NCI-H1092 treated with DMSO at 0.1 percent for 48 hours (cell line): ENCODE data around the gene OR56B1.

Source experiments
- DNase-seq: peaks from one replicate; lab custom pipeline; 2025; lab: John Stamatoyannopoulos, UW

Gene OR56B1

DNA sequence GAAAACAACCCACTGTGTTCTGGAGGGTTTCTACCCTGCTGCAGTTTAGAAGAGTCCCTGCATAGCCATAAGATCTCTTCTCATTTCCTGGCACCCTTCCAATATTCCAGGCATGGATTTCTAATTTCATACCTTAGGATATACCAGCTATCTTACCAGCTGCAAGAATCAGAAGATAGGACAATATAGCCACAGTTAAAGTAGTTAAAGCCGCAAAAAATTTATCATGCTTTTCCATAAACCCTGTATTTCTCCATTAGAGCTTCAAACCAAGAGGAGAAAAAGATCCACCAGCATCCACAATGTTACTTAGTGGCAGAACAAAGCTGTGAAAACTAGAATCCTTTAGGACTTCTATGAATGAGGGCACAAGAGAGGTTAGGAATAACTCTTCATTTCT is 8.6 kb upstream of the OR56B1 start:
- DNase-seq, result no peak

GRCh38 chr11:5737091-5737490 is 843 bp downstream of the OR56B1 start:
- no peak for DNase-seq

DNA sequence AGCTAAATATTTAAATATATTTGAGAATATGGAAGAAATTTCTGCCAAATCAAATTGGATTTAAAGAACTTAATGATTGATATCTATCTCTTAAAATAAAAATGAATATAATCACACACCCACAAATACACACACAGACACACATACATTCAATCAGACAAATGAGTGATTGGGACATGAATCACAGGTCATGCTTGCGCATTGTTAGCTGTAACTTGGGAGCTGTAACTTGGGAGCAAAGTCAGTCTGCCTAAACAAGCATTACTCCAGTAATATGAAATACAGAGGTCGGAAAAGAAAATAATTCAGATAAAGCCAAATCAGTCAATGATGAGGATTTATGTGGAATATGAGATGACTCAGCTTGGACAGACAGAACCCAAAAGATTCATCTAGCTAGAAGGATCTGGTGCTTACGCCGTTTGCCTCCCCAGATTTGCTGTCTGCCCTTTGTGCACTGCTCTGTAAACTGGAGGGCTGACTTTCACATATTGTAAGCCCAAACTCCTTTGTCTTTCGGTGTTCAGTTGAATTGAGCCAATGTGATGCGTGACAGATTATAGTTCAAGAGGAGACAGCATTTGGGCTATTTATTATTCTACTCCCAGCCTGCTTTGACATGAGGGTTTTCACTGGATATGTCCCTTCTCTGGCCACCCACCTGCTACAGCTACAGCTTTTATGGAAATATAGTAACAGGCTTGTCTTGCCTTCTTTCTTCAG is 1.6 kb downstream of the OR56B1 start:
- no peak for DNase-seq

- DNase-seq, result no peak
Observed at GRCh38 chr11:5738431-5738830, 2.2 kb downstream of the OR56B1 start.

DNA sequence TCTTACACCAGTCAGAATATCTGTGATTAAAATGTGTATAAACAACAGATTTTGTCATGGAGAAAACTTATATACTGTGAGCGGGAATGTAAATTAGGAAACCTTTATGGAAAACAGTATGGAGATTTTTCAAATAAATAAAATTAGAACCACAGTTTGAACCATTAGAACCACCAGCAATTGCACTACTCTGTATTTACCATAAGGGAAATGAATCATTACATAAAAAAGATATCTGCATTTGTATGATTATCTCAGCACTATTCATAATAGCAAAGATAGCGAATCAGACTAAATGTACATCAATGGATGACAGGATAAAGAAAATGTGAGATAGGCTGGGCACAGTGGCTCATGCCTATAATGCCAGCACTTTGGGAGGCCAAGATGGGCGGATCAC is 10.4 kb downstream of the OR56B1 start:
- no peak for DNase-seq

GRCh38 chr11:5749836-5750235 is 13.6 kb downstream of the OR56B1 start:
- DNase-seq, result no peak

GRCh38 chr11:5753943-5754342 is 17.7 kb downstream of the OR56B1 start, which contains the start of gene OR52N4:
Gene OR52N4 (plus strand): TSS chr11:5754243. CDS start chr11:5754741, 498 bp downstream.
- DNase-seq, result no peak

- no peak for DNase-seq
Observed at GRCh38 chr11:5767056-5767455, 30.8 kb downstream of the OR56B1 start.

GRCh38 chr11:5783255-5783654 is 47.0 kb downstream of the OR56B1 start, which contains the start of gene OR52N5:
Gene OR52N5 (minus strand): TSS chr11:5783355. CDS start chr11:5778634, 4,721 bp downstream.
- no peak for DNase-seq
